Adrenal gland (tissue), 12 donors: ENCODE results near the gene FOXRED2. TPM values are rescaled to one million over a fixed set of nuclear protein-coding genes. Genes with fewer than 3 reads are reported as not detected.

Source experiments
- DNase-seq, 7 donors: peaks; one replicate each; pipeline ENCODE4 v3.0.0-alpha.2; 2019 to 2020
- H3K27ac ChIP-seq, 5 donors: fragments of 200-600 bp; sonication (generic) in 4 of 5; 1 replicate in 3 of 5; 2 replicates in 2 of 5; pipeline versions ENCODE4 v1.5.1 to v1.8.0; 2016 to 2020; ENCODE audit warnings: mild to moderate bottlenecking in 1 of 5
- H3K27me3 ChIP-seq: fragments of 200-600 bp; 2 replicates; pipeline ENCODE4 v1.8.0; 2021
- H3K36me3 ChIP-seq, 2 donors: fragments of 200-600 bp; replicated peaks in 1 of 2; 1 replicate in 1 of 2; 2 replicates in 1 of 2; pipeline versions ENCODE4 v1.5.1 to v1.8.0; 2018 to 2022
- H3K4me1 ChIP-seq, 2 donors: fragments of 200-600 bp; replicated peaks in 1 of 2; 1 replicate in 1 of 2; 2 replicates in 1 of 2; pipeline versions ENCODE4 v1.5.1 to v1.8.0; 2018 to 2021
- H3K4me3 ChIP-seq, 4 donors: fragments of 200-600 bp; sonication (generic) in 3 of 4; one replicate each; pipeline ENCODE4 v1.5.1; 2016 to 2018
- H3K9me3 ChIP-seq, 3 donors: fragments of 200-600 bp; sonication (generic) in 1 of 3; replicated peaks in 1 of 3; 1 replicate in 2 of 3; 2 replicates in 1 of 3; pipeline versions ENCODE4 v1.5.1 to v1.8.0; 2016 to 2021
- CTCF ChIP-seq, 6 experiments: fragments of 450-650 bp in 4 of 6; fragments of 200-600 bp in 2 of 6; sonication (generic) in 1 of 6; IDR thresholded peaks; 1 replicate in 5 of 6; 2 replicates in 1 of 6; pipeline versions ENCODE4 v1.5.1 to v1.8.0; 2016 to 2021; ENCODE audit warnings: antibody characterized with exemption in 6 of 6, mild to moderate bottlenecking in 2 of 6, moderate library complexity in 1 of 6
- POLR2A ChIP-seq, 2 donors: fragments of 450-650 bp; IDR thresholded peaks; one replicate each; pipeline ENCODE4 v1.6.1; 2017; ENCODE audit warnings: antibody characterized with exemption in 2 of 2, mild to moderate bottlenecking in 2 of 2, moderate library complexity in 1 of 2
- WGBS, 4 donors: extraction: QIAGEN DNeasy Blood & Tissue Kit in 2 of 4; methylation state at CpG; one replicate each; pipeline versions ENCODE4 v1.1.5 to v1.1.7; 2013 to 2017; 5-methylcytosine and 5-hydroxymethylcytosine counted together
- intact Hi-C, 2 donors: fragments of 100-400 bp; cut with DNase I; formaldehyde crosslinking; loops; one replicate each; pipeline versions ENCODE4 v1.14.1 to v1.15.0; 2022 to 2023
- polyA plus RNA-seq, 3 donors: library from polyadenylated mRNA; stranded (reverse); fragments of 200-250 nt in 2 of 3; fragments of 350-450 nt in 1 of 3; fragmentation: Illumina TruSeq in 1 of 3; extraction: RNeasy Lipid Tissue Mini Kit (QIAGEN cat#74804) in 1 of 3; gene quantifications; one replicate each; pipeline ENCODE4 v1.2.3, GENCODE V29; 2013 to 2014
- total RNA-seq, 9 donors: library from RNA; depleted of rRNA in 4 of 9; stranded (reverse); fragments of >200 nt in 4 of 9; fragments of 120-200 nt in 1 of 9; fragmentation: NEBNext Ultra II Directional in 1 of 9; extraction: Animal tissue kit (Norgen Biotek cat#: 25700) in 1 of 9; gene quantifications; one replicate each; pipeline versions ENCODE4 v1.1.0 to v1.2.4, GENCODE V29; 2013 to 2023
- donor health status: healthy with polysubstance abuse.
- donor health status: Bipolar disorder and iron deficiency.
- donor health status: DM: yes; HTN: yes; CAD: no.
- donor health status: DM: no; HTN: no; CAD: no.
- donor health status: DM: no; HTN: no; CAD: no.
- donor health status: DM: yes; HTN: yes; CAD: no.

Gene FOXRED2
- total and polyA plus RNA-seq, 12 donors, result 5.5 to 37.6 (median 22.9) TPM

DNA sequence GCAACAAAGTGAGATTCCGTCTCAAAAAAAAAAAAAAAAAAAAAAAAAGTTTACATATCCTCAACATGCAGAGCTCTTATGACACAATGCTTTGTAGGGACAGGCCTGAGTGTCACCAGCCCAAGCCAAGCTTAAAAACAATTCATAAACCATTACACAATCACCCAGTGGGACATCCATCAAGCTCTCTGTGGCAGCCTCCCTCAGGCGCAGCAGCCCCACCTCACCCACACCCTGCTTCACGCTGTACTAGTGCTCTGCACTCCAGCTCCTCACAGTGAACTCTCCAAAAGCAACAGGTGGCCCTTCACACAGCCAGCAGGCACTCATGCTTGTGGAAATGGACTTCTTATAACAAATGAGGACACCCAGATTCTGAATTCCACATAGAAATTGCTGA is 3.5 kb upstream of the FOXRED2 start:
- Histone ChIP-seq H3K4me3 (no peak overlapping the region), H3K27me3 (no peaks in the 10 kb centered on the region), H3K27ac (no peak overlapping the region), H3K9me3 (no peaks in the 10 kb centered on the region), H3K36me3 (peaks cover 0 to 51% of the 10 kb centered on the region in 2 donors), H3K4me1 (peaks cover 5 to 16% of the 10 kb centered on the region in 2 donors)
- intact Hi-C loops, result no loop called here
- TF ChIP-seq CTCF (IDR thresholded peaks at IDR 0.05) (no peak), POLR2A (IDR thresholded peaks at IDR 0.05) (no peak)
- WGBS, 4 donors, result 60 to 74% (median 72%) methylated on average over 3 of the region's 3 CpGs
- DNase-seq, result peak in 4 of 7 donors; percentile 26 to 67 (median 56)

- Histone ChIP-seq H3K4me3 (peak overlapping the region in 1 of 4 donors; percentile 79), H3K27me3 (no peaks in the 10 kb centered on the region), H3K9me3 (no peaks in the 10 kb centered on the region), H3K27ac (peak overlapping the region in 3 of 5 donors; percentile 40 to 86 (median 84)), H3K4me1 (peaks cover 5 to 16% of the 10 kb centered on the region in 2 donors), H3K36me3 (peaks cover 0 to 23% of the 10 kb centered on the region in 2 donors)
- 84 to 91% (median 86%) methylated on average over 6 of the region's 6 CpGs for WGBS, 4 donors
- DNase-seq, result no peak
- TF ChIP-seq POLR2A (IDR thresholded peaks at IDR 0.05) (no peak), CTCF (IDR thresholded peaks at IDR 0.05) (no peak)
- intact Hi-C loops, result no loop called here
Observed at GRCh38 chr22:36507518-36508010, 724 bp upstream of the FOXRED2 start.

DNA sequence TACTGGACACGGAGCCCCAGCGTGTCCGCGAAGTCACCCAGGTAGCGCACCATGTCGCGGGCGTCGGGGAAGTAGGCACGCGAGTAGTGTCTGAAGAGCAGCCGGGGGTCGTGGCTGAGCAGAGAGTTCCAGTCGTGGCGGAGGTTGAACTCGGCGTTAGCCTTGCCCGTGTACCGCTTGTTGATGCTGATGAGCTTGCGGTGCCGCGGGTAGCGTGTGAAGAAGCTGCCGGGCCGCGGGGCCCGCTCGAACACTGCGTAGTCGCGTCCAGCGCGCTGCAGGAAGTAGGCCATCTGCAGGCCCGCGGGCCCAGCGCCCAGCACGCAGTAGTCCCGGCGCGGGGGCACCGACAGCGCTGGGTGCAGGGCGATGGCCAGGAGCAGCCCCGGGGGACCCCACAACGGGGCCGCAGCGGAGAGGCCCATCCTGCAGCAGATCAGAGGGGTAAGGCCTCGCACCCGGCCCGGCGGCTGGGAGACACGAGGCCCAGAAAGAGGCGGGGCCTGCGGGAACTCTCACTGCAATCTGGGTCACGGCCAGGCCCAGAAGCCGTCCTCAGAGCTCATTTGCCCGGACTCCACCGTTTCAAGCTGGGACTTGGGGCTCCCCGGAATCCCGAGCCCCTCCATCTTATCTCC is 723 bp downstream of the FOXRED2 start:
- 87 to 93% (median 91%) methylated on average over 38 to 60 of the region's 60 CpGs for WGBS, 4 donors
- H3K9me3 ChIP-seq, result no peaks in the 10 kb centered on the region
- peaks cover 5 to 16% of the 10 kb centered on the region in 2 donors for H3K4me1 ChIP-seq
- H3K36me3 ChIP-seq, result peaks cover 0 to 8% of the 10 kb centered on the region in 2 donors
- intact Hi-C loops, result no loop called here
- TF ChIP-seq POLR2A (IDR thresholded peaks at IDR 0.05), result no peak
- no peak for TF ChIP-seq CTCF (IDR thresholded peaks at IDR 0.05)
- peak overlapping the region in 1 of 5 donors; percentile 86 for H3K27ac ChIP-seq
- peak overlapping the region in 1 of 4 donors; percentile 79 for H3K4me3 ChIP-seq
- peak in 1 of 7 donors; percentile 66 for DNase-seq
- H3K27me3 ChIP-seq, result no peaks in the 10 kb centered on the region

DNA sequence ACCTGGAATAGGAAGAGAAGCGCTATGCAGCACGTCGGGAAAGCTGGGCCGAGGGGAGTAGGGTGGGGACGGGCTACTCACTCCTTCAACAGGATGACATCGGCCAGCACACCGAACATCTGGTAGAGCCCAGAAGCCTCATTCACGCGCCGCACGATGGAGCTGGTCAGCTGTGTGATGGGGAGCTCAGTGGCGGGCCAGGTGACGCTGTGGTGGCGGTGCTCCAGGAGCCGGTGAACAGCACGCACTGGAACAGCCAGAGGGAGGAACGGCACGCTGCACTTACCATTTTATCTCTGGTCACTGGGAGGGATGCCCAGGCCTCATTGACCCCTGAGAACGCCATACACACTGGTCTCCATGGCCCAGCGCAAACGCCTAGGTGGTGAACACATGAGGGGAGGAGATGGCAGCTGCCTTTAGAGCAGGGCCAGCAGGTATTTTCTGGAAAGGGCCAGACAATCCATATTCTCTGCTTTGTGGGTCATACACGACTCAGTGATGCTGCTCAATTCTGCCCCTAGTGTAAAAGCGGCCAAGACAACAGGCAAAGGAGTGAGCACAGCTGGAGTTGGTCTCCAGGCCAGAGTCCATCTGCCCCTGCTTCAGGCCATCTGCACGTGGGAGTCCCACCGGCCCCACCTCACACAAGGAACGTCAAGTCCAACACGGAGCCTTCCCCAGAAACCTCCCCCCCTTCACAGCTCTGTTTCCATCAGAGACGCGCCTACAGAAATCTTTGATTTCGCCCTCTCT is 8.8 kb downstream of the FOXRED2 start:
- H3K4me3 ChIP-seq, result no peak overlapping the region
- intact Hi-C loops, result no loop called here
- no peak for DNase-seq
- no peaks in the 10 kb centered on the region for H3K27me3 ChIP-seq
- WGBS, 4 donors, result 91 to 94% (median 93%) methylated on average over 25 to 30 of the region's 30 CpGs
- H3K27ac ChIP-seq, result no peak overlapping the region
- H3K4me1 ChIP-seq, result no peaks in the 10 kb centered on the region
- TF ChIP-seq CTCF (IDR thresholded peaks at IDR 0.05) (no peak), POLR2A (IDR thresholded peaks at IDR 0.05) (no peak)
- H3K9me3 ChIP-seq, result no peaks in the 10 kb centered on the region
- H3K36me3 ChIP-seq, result peaks cover 0 to 24% of the 10 kb centered on the region in 2 donors
